Ovary (tissue), 3 donors: ENCODE measurements around the gene GRM2.

Experiments used
- EP300 ChIP-seq: sonication (generic); formaldehyde crosslinking; IDR thresholded peaks from one replicate; pipeline ENCODE4 v1.6.1; 2017; ENCODE audit warnings: antibody characterized with exemption
- POLR2A ChIP-seq: fragments of 450-650 bp; IDR thresholded peaks from one replicate; pipeline ENCODE4 v1.6.1; 2017; ENCODE audit warnings: antibody characterized with exemption, mild to moderate bottlenecking, moderate library complexity
- TF ChIP-seq, protein P1 (sequence below), 3 donors: fragments of 450-650 bp in 2 of 3; fragments of 200-600 bp in 1 of 3; IDR thresholded peaks; one replicate each; pipeline versions ENCODE4 v1.5.1 to v1.8.0; 2016 to 2022; ENCODE audit warnings: antibody characterized with exemption in 3 of 3, mild to moderate bottlenecking in 1 of 3
- donor health status: DM: no; HTN: no; CAD: no.

DNA sequence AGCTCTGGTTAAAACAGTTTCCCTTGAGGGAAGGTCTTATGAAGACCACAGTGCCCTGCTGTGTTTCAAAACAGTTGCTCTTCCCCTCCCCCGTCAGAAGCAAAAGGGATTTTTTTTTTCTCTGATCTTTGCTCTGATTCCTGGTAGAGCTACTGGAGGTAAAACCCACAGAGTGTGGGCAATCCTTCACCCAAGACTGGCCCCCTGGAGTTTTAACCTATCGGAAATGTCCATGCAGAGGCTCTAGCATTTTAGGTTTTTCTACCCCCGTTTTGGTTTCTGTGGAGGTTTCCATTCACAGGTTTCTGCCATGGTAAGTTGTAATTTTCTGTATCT lies 27.7 kb downstream of the GRM2 start:
- TF ChIP-seq, protein P1, sequence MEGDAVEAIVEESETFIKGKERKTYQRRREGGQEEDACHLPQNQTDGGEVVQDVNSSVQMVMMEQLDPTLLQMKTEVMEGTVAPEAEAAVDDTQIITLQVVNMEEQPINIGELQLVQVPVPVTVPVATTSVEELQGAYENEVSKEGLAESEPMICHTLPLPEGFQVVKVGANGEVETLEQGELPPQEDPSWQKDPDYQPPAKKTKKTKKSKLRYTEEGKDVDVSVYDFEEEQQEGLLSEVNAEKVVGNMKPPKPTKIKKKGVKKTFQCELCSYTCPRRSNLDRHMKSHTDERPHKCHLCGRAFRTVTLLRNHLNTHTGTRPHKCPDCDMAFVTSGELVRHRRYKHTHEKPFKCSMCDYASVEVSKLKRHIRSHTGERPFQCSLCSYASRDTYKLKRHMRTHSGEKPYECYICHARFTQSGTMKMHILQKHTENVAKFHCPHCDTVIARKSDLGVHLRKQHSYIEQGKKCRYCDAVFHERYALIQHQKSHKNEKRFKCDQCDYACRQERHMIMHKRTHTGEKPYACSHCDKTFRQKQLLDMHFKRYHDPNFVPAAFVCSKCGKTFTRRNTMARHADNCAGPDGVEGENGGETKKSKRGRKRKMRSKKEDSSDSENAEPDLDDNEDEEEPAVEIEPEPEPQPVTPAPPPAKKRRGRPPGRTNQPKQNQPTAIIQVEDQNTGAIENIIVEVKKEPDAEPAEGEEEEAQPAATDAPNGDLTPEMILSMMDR (IDR thresholded peaks at IDR 0.05), result no peak
- TF ChIP-seq POLR2A (no peak), EP300 (no peak)
